B cell (primary cell): Measurements from ENCODE around the gene EPB41L2. TPM values are rescaled to one million over a fixed set of nuclear protein-coding genes. Genes with fewer than 3 reads are reported as not detected.

Experiments used
- ATAC-seq: fragments of 200-7000 bp; cut with Tn5 transposase; one replicate; pipeline ENCODE4 v1.10.0; 2021; ENCODE audit warnings: low read depth, mild to moderate bottlenecking, moderate number of reproducible peaks, moderate library complexity
- CTCF ChIA-PET: fragments of 350-600 bp; sonication (Branson Sonifier 250); formaldehyde crosslinking; loops from one replicate; lab custom pipeline; 2021; ENCODE audit warnings: antibody characterized with exemption, inconsistent platforms; lab: Charles Lee
- POLR2A ChIA-PET: fragments of 350-600 bp; sonication (Branson Sonifier 250); formaldehyde crosslinking; loops from one replicate; lab custom pipeline; 2021; ENCODE audit warnings: antibody characterized with exemption; lab: Charles Lee
- DNase-seq: peaks from one replicate; pipeline ENCODE4 v3.0.0; 2013
- H2AFZ ChIP-seq: 2 replicates; pipeline ENCODE4 v1.6.1; 2012; ENCODE audit warnings: mild to moderate bottlenecking, low read depth, low read length; ENCODE audit not compliant: insufficient read depth, poor library complexity, severe bottlenecking
- H3K27ac ChIP-seq, 2 donors: 1 replicate in 1 of 2; 2 replicates in 1 of 2; pipeline ENCODE4 v1.5.1; 2012 to 2013; ENCODE audit warnings: low read length in 2 of 2, mild to moderate bottlenecking in 2 of 2, moderate library complexity in 1 of 2
- H3K27me3 ChIP-seq, 4 experiments: fragments of 200-600 bp in 1 of 4; sonication (generic) in 1 of 4; replicated peaks in 1 of 4; 1 replicate in 2 of 4; 2 replicates in 2 of 4; pipeline versions ENCODE4 v1.6.1 to v1.7.0; 2013 to 2016; ENCODE audit warnings: low read length in 3 of 4, mild to moderate bottlenecking in 2 of 4, mixed read lengths in 1 of 4, moderate library complexity in 1 of 4; ENCODE audit not compliant: insufficient read depth in 4 of 4, control insufficient read depth in 3 of 4; ENCODE audit errors: control extremely low read depth in 1 of 4
- H3K36me3 ChIP-seq, 2 experiments: replicated peaks in 1 of 2; 1 replicate in 1 of 2; 2 replicates in 1 of 2; pipeline versions ENCODE4 v1.6.1 to v1.7.1; 2013; ENCODE audit warnings: low read length in 1 of 2; ENCODE audit not compliant: insufficient read depth in 2 of 2, control insufficient read depth in 1 of 2; ENCODE audit errors: control extremely low read depth in 1 of 2, extremely low read depth in 1 of 2
- H3K4me1 ChIP-seq, 2 donors: fragments of 200-600 bp in 1 of 2; sonication (generic) in 1 of 2; 1 replicate in 1 of 2; 2 replicates in 1 of 2; pipeline versions ENCODE4 v1.5.1 to v1.6.1; 2013 to 2017; ENCODE audit warnings: low read length in 2 of 2; ENCODE audit not compliant: control insufficient read depth in 2 of 2, insufficient read depth in 2 of 2
- H3K4me2 ChIP-seq: replicated peaks from 2 replicates; pipeline ENCODE3; 2012; ENCODE audit warnings: mild to moderate bottlenecking, low read depth, low read length; ENCODE audit not compliant: poor library complexity, severe bottlenecking
- H3K4me3 ChIP-seq, 5 experiments: fragments of 200-600 bp in 1 of 5; sonication (generic) in 1 of 5; 1 replicate in 3 of 5; 2 replicates in 2 of 5; pipeline versions ENCODE4 v1.5.1 to v1.7.0; 2011 to 2016; ENCODE audit warnings: low read length in 4 of 5, mild to moderate bottlenecking in 4 of 5, low read depth in 2 of 5, control low read depth in 1 of 5, moderate library complexity in 1 of 5; ENCODE audit not compliant: insufficient read depth in 1 of 5; ENCODE audit errors: control extremely low read depth in 1 of 5, extremely low read depth in 1 of 5
- H3K79me2 ChIP-seq: fragments of 200-600 bp; sonication (generic); one replicate; pipeline ENCODE4 v1.6.0; 2016; ENCODE audit warnings: low read length; ENCODE audit not compliant: control insufficient read depth, insufficient read depth
- H3K9ac ChIP-seq: fragments of 200-600 bp; sonication (generic); 2 replicates; pipeline ENCODE4 v1.6.1; 2017; ENCODE audit warnings: mild to moderate bottlenecking, low read length, moderate library complexity
- H3K9me3 ChIP-seq, 3 donors: one replicate each; pipeline versions ENCODE4 v1.6.1 to v1.7.1; 2013; ENCODE audit warnings: low read length in 2 of 3; ENCODE audit not compliant: control insufficient read depth in 2 of 3, insufficient read depth in 1 of 3; ENCODE audit errors: control extremely low read depth in 1 of 3
- H4K20me1 ChIP-seq: 2 replicates; pipeline ENCODE4 v1.6.0; 2012; ENCODE audit warnings: mild to moderate bottlenecking, low read length; ENCODE audit not compliant: insufficient read depth, control insufficient read depth, poor library complexity, severe bottlenecking
- H3K27ac Mint-ChIP-seq: one replicate; pipeline ENCODE4 v1.8.0; 2021; ENCODE audit warnings: mixed read lengths
- H3K27me3 Mint-ChIP-seq: one replicate; pipeline ENCODE4 v1.8.0; 2021; ENCODE audit warnings: mixed read lengths
- H3K4me1 Mint-ChIP-seq: one replicate; pipeline ENCODE4 v1.8.0; 2021; ENCODE audit warnings: mixed read lengths
- H3K4me3 Mint-ChIP-seq: one replicate; pipeline ENCODE4 v1.8.0; 2021; ENCODE audit warnings: mixed read lengths
- H3K9me3 Mint-ChIP-seq: one replicate; pipeline ENCODE4 v1.8.0; 2022; ENCODE audit warnings: mixed read lengths; ENCODE audit not compliant: insufficient read depth
- CTCF ChIP-seq: fragments of 200-600 bp; IDR thresholded peaks from one replicate; pipeline ENCODE4 v1.8.0; 2022; ENCODE audit warnings: antibody characterized with exemption, mild to moderate bottlenecking
- EZH2 ChIP-seq: IDR thresholded peaks from 2 replicates; pipeline ENCODE4 v1.6.1; 2012; ENCODE audit warnings: borderline replicate concordance, low read depth, mild to moderate bottlenecking, moderate library complexity, low read length; ENCODE audit not compliant: insufficient read depth, poor library complexity, severe bottlenecking
- WGBS: methylation state at CpG from one replicate; pipeline ENCODE4 v1.1.5; 2013; ENCODE audit warnings: missing lambda C conversion rate; ENCODE audit not compliant: insufficient coverage; 5-methylcytosine and 5-hydroxymethylcytosine counted together
- intact Hi-C: fragments of 100-400 bp; cut with micrococcal nuclease; formaldehyde crosslinking; loops from one replicate; pipeline ENCODE4 v1.10.0; 2022
- polyA plus RNA-seq: library from polyadenylated mRNA; depleted of rRNA; stranded (reverse); fragments of >200 nt; gene quantifications from 2 replicates; pipeline ENCODE4 v1.2.3, GENCODE V29; 2012
- total RNA-seq, 2 donors: library from RNA; stranded (reverse); fragments of 120-200 nt in 1 of 2; gene quantifications; 1 replicate in 1 of 2; 2 replicates in 1 of 2; pipeline versions ENCODE4 v1.2.3 to v1.2.4, GENCODE V29; 2013 to 2022

The EPB41L2 gene
- total and polyA plus RNA-seq, 2 donors (not counting 1 experiment from before 2014, with no cell fraction given), result 17.8 to 61.0 TPM

GRCh38 chr6:130964808-130965604 is 98.0 kb downstream of the EPB41L2 start:
- H3K9me3 ChIP-seq, result no peaks in the 10 kb centered on the region
- intact Hi-C loops, result no loop called here
- peaks cover 3% of the 10 kb centered on the region for H3K9me3 Mint-ChIP-seq
- no peak overlapping the region for H3K27ac Mint-ChIP-seq
- H3K9ac ChIP-seq, result no peak overlapping the region
- H3K79me2 ChIP-seq, result peaks cover 30% of the 10 kb centered on the region
- H3K27me3 Mint-ChIP-seq, result no peaks in the 10 kb centered on the region
- no CpG with 5 or more reads among the region's 5 CpGs for WGBS
- ATAC-seq (no peak), DNase-seq (no peak)
- H4K20me1 ChIP-seq, result peaks cover 5% of the 10 kb centered on the region
- no peaks in the 10 kb centered on the region for H3K36me3 ChIP-seq
- no peak overlapping the region for H2AFZ ChIP-seq
- H3K27ac ChIP-seq, result no peak overlapping the region
- no peak overlapping the region for H3K4me3 ChIP-seq
- H3K4me3 Mint-ChIP-seq, result no peak overlapping the region
- peak overlapping the region; percentile 21 for H3K4me2 ChIP-seq
- H3K27me3 ChIP-seq, result no peaks in the 10 kb centered on the region
- POLR2A ChIA-PET, result no interaction called here
- TF ChIP-seq CTCF (no peak), EZH2 (no peak)
- CTCF ChIA-PET, result interaction anchor here (0.7 to 1.6 kb wide), 3 partner anchors 13 to 80 kb away, joined by 3 to 6 read pairs (median 4); no protein-coding TSS in a partner anchor
- peaks cover 21 to 34% of the 10 kb centered on the region in 2 donors for H3K4me1 ChIP-seq
- H3K4me1 Mint-ChIP-seq, result peaks cover 72% of the 10 kb centered on the region

GRCh38 chr6:130964289-130964688 is 98.8 kb downstream of the EPB41L2 start:
- no CpG with 5 or more reads among the region's 2 CpGs for WGBS
- peak overlapping the region; percentile 13 for H3K4me3 Mint-ChIP-seq
- peaks cover 5% of the 10 kb centered on the region for H4K20me1 ChIP-seq
- no peak overlapping the region for H3K9ac ChIP-seq
- intact Hi-C loops, result no loop called here
- ATAC-seq, result no peak
- no peak overlapping the region for H3K27ac Mint-ChIP-seq
- TF ChIP-seq CTCF (no peak), EZH2 (no peak)
- H3K4me1 Mint-ChIP-seq, result peaks cover 70% of the 10 kb centered on the region
- peaks cover 3% of the 10 kb centered on the region for H3K9me3 Mint-ChIP-seq
- no peak overlapping the region for H2AFZ ChIP-seq
- H3K4me1 ChIP-seq, result peaks cover 21 to 34% of the 10 kb centered on the region in 2 donors
- H3K27me3 Mint-ChIP-seq, result no peaks in the 10 kb centered on the region
- POLR2A ChIA-PET, result no interaction called here
- no peaks in the 10 kb centered on the region for H3K36me3 ChIP-seq
- no peak overlapping the region for H3K4me3 ChIP-seq
- peak overlapping the region; percentile 21 for H3K4me2 ChIP-seq
- H3K27me3 ChIP-seq, result no peaks in the 10 kb centered on the region
- H3K27ac ChIP-seq, result no peak overlapping the region
- H3K9me3 ChIP-seq, result no peaks in the 10 kb centered on the region
- CTCF ChIA-PET, result interaction anchor here (0.7 to 1.4 kb wide), 4 partner anchors 20 to 570 kb away, joined by 3 to 4 read pairs (median 3); no protein-coding TSS in a partner anchor
- peak; percentile 26 for DNase-seq
- H3K79me2 ChIP-seq, result peaks cover 30% of the 10 kb centered on the region
